Measurements from ENCODE around the gene TEAD1. TPM values are rescaled to one million over a fixed set of nuclear protein-coding genes. Genes with fewer than 3 reads are reported as not detected.

Gene TEAD1
- polyA plus RNA-seq, 1 donor (not counting 4 experiments of a cell fraction or from before 2014, with no cell fraction given) = 32.7 TPM

- no peaks in the 10 kb centered on the region for H3K27me3 ChIP-seq (ENCODE audit: control insufficient read depth, extremely low read depth, insufficient read depth, low read length)
- peaks cover 98% of the 10 kb centered on the region for H3K79me2 ChIP-seq (ENCODE audit: control insufficient read depth, insufficient read depth, low read length)
- H3K4me3 ChIP-seq (ENCODE audit: control insufficient read depth in 2 of 3, extremely low read depth in 1 of 3, insufficient read depth in 2 of 3, low read depth in 1 of 3, low read length in 3 of 3) = no peak overlapping the region
- H3K4me2 ChIP-seq (ENCODE audit: control insufficient read depth, extremely low read depth, insufficient read depth, low read depth, low read length) = no peak overlapping the region
- dilution Hi-C loops (cut with MboI; ENCODE audit: extremely low pct_ligation_motif_present, low sequenced_read_pairs) = no loop called here
- H3K27ac ChIP-seq (ENCODE audit: control insufficient read depth, insufficient read depth, low read length) = no peak overlapping the region
- peaks cover 2 to 16% of the 10 kb centered on the region in 2 experiments for H3K36me3 ChIP-seq (ENCODE audit: control insufficient read depth in 2 of 2, extremely low read depth in 1 of 2, insufficient read depth in 2 of 2, low read length in 2 of 2)
- DNase-seq (ENCODE audit: low read depth, low spot score) (no peak), FAIRE-seq (no peak)
- peaks cover 9% of the 10 kb centered on the region for H4K20me1 ChIP-seq (ENCODE audit: control insufficient read depth, extremely low read depth, insufficient read depth, low read length)
- H3K9ac ChIP-seq (ENCODE audit: control insufficient read depth, extremely low read depth, insufficient read depth, low read length) = no peak overlapping the region
- peaks cover 5% of the 10 kb centered on the region for H3K9me1 ChIP-seq (ENCODE audit: control insufficient read depth, extremely low read depth, insufficient read depth, low read length)
- H2AFZ ChIP-seq (ENCODE audit: control insufficient read depth, low read length) = no peak overlapping the region
- H3K9me3 ChIP-seq (ENCODE audit: control insufficient read depth, low read depth, low read length) = no peaks in the 10 kb centered on the region
- peaks cover 77% of the 10 kb centered on the region for H3K4me1 ChIP-seq (ENCODE audit: control insufficient read depth, extremely low read depth, insufficient read depth, low read length)
- TF ChIP-seq EZH2 (IDR thresholded peaks at IDR 0.05; ENCODE audit: low read length) (no peak), CTCF (optimal IDR thresholded peaks at IDR 0.05 in 1 of 3, IDR thresholded peaks at IDR 0.05 in 1 of 3, conservative IDR thresholded peaks at IDR 0.05 in 1 of 3; ENCODE audit: extremely low read depth in 1 of 3, insufficient read depth in 2 of 3, low read length in 3 of 3) (no peak)
These were observed 8.1 kb downstream of the TEAD1 start for GRCh38 chr11:12682288-12682687.

GRCh38 chr11:12682737-12683500 is 8.7 kb downstream of the TEAD1 start:
- H3K27ac ChIP-seq (ENCODE audit: control insufficient read depth, insufficient read depth, low read length) = no peak overlapping the region

More at GRCh38 chr11:12682737-12683500, 8.7 kb downstream of the TEAD1 start:
- FAIRE-seq = no peak
- Histone ChIP-seq H3K36me3 (ENCODE audit: control insufficient read depth in 2 of 2, extremely low read depth in 1 of 2, insufficient read depth in 2 of 2, low read length in 2 of 2) (peaks cover 2 to 16% of the 10 kb centered on the region in 2 experiments), H3K9ac (ENCODE audit: control insufficient read depth, extremely low read depth, insufficient read depth, low read length) (no peak overlapping the region), H3K4me1 (ENCODE audit: control insufficient read depth, extremely low read depth, insufficient read depth, low read length) (peaks cover 77% of the 10 kb centered on the region), H3K27me3 (ENCODE audit: control insufficient read depth, extremely low read depth, insufficient read depth, low read length) (no peaks in the 10 kb centered on the region), H3K4me2 (ENCODE audit: control insufficient read depth, extremely low read depth, insufficient read depth, low read depth, low read length) (no peak overlapping the region), H3K79me2 (ENCODE audit: control insufficient read depth, insufficient read depth, low read length) (peaks cover 98% of the 10 kb centered on the region), H2AFZ (ENCODE audit: control insufficient read depth, low read length) (no peak overlapping the region), H3K9me3 (ENCODE audit: control insufficient read depth, low read depth, low read length) (no peaks in the 10 kb centered on the region), H3K4me3 (ENCODE audit: control insufficient read depth in 2 of 3, extremely low read depth in 1 of 3, insufficient read depth in 2 of 3, low read depth in 1 of 3, low read length in 3 of 3) (no peak overlapping the region), H3K9me1 (ENCODE audit: control insufficient read depth, extremely low read depth, insufficient read depth, low read length) (peaks cover 5% of the 10 kb centered on the region), H4K20me1 (ENCODE audit: control insufficient read depth, extremely low read depth, insufficient read depth, low read length) (peaks cover 9% of the 10 kb centered on the region)
- DNase-seq (ENCODE audit: low read depth, low spot score) = no peak
- dilution Hi-C loops (cut with MboI; ENCODE audit: extremely low pct_ligation_motif_present, low sequenced_read_pairs) = no loop called here
- TF ChIP-seq EZH2 (IDR thresholded peaks at IDR 0.05; ENCODE audit: low read length) = no peak
- TF ChIP-seq CTCF (optimal IDR thresholded peaks at IDR 0.05 in 1 of 3, IDR thresholded peaks at IDR 0.05 in 1 of 3, conservative IDR thresholded peaks at IDR 0.05 in 1 of 3; ENCODE audit: extremely low read depth in 1 of 3, insufficient read depth in 2 of 3, low read length in 3 of 3) = no peak
